Stimulated activated CD8-positive, alpha-beta memory T cell treated with anti-CD3 and anti-CD28 coated beads, Interleukin-15, amount 100 ng/mL, for 48 hours (primary cell): ENCODE measurements around the gene SND1.

Source experiments
- DNase-seq, 2 donors: peaks; one replicate each; pipeline ENCODE4 v3.0.0-alpha.2; 2020; ENCODE audit warnings: low read depth in 2 of 2

SND1 gene

GRCh38 chr7:128068785-128069184 is 416.8 kb downstream of the SND1 start:
- DNase-seq, result no peak

DNA sequence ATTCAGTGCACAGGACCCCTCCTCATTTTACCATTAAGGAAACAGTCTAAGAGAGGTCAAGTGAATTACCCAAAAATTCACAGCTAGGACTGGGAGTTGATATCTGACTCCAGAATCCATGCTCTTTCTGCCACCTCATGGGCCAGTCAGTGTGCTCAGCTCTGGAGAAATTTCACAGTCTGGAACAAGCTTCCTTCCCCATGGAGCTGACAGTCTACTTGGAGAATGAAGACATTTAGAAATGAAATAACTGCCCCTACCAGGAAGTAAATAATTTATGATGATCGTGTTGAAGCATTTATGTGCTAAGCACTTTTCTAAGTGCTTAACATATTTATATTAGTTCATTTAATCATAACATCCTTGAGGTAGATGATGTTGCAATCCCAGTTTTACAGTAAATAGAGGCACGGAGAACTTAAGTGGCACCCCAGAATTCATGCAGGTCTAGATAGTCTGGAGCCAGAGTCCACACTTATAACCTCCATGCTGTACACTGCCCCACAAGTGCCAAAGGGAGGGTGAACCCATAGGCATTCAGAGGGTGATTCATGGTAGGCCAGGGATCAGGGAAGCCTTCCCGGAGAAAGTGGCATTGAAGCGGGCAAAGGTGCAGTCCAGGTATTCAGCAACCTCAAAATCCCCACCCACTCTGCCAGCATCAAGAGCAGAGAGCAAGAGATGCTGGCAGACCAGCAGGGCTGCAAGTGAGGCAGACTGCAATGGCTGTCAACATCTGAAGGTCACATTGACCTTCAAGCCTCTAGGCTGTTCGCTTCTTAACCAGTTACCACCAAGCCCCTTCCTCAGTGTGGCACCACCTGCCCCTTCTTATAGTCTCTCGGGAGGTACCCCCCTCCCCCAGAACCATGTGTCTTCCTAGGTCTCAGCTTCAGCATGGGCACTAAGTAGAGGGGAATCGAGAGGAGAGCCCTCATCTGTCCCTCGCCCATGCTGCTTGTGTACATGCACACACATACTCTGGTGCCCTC is 417.7 kb downstream of the SND1 start:
- no peak for DNase-seq

DNA sequence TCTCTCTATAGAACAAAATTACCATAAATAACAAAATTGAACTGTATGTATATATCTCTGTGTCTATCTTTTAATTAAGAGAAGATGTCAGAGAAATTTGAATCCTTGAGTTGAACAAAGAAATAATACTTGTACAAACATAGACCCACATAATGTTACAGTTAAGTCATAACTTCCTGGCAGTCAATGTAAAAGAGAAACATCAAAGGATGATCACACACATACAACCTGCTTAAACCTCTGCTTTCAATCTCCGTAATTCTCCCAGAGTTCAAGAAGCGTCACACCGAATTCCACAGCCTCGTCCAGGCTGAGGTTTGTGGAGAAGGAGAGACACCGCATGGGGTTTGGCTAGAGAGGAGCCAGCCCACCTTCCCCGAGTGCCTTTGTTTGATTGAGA is 419.4 kb downstream of the SND1 start:
- DNase-seq, result no peak

- no peak for DNase-seq
Observed at GRCh38 chr7:128071801-128072200, 419.8 kb downstream of the SND1 start.

- DNase-seq, result no peak
Observed at GRCh38 chr7:128073671-128074310, 421.8 kb downstream of the SND1 start.

GRCh38 chr7:128074336-128074735 is 422.3 kb downstream of the SND1 start:
- DNase-seq, result no peak

GRCh38 chr7:128074736-128075135 is 422.7 kb downstream of the SND1 start:
- DNase-seq, result no peak

GRCh38 chr7:128075242-128076095 is 423.5 kb downstream of the SND1 start:
- no peak for DNase-seq

GRCh38 chr7:128076196-128076795 is 424.3 kb downstream of the SND1 start:
- DNase-seq, result no peak

- no peak for DNase-seq
Observed at GRCh38 chr7:128076796-128077271, 424.8 kb downstream of the SND1 start.

DNA sequence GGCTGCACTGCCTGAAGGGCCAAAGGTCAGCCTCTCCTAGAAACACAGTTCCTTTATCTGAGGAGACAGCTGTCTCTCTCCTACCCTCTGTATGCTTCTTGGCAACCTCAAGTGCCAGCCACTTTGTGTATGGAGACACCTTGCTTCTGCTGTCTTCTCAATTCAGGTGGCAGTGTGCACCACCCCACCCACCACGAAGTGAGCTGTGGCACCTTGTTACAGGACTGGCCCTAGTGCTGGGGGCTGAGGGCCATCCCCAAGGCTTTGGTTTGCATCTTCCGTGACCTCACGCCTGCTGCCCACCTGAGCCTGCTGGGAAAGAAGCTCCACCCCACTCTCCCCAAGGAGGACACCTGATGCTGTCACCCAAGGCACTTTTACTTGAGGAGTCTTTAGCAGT is 426.3 kb downstream of the SND1 start:
- no peak for DNase-seq

- no peak for DNase-seq
Observed at GRCh38 chr7:128080169-128080568, 428.2 kb downstream of the SND1 start.

GRCh38 chr7:128081351-128081750 is 429.4 kb downstream of the SND1 start:
- DNase-seq, result no peak

DNA sequence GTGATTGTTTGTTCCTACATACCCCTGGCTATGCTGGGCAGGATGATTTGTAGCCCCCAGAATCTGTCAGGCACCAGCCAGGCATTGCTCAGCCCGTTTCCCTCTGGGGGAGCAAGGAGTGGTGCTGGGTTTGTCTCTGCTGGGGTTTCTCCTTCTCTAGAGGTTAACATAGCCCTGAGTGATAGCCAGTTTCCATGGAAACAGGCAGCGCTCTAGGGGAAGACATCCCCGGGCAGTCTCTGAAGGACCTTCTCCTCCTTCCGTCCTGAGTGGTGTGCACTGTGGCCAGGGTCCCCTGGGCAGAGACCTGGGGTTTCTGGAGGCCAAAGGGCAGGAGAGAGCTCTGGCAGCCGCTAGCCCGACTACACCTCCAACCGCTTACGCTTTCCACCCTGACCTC is 429.8 kb downstream of the SND1 start:
- DNase-seq, result no peak

DNA sequence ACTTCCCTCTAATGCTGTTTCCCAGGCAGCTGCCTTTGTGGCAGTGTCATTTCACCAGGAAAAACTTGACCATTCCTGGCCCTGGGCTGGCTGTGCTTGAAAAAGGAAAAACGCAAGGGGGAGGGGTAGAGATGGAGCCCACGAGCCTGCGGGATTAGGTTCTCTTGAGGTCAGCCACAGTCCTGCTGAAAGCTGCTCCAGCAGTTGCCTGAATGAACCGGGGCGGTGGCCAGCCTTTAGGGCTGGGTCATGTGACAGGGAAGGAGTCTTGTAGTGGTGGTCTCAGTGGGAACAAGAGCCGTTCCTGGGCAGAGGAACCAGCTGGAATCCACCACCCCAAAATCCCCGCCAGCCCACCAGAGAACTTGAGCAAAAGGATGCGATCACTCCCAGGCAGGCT is 430.4 kb downstream of the SND1 start:
- DNase-seq, result no peak

DNA sequence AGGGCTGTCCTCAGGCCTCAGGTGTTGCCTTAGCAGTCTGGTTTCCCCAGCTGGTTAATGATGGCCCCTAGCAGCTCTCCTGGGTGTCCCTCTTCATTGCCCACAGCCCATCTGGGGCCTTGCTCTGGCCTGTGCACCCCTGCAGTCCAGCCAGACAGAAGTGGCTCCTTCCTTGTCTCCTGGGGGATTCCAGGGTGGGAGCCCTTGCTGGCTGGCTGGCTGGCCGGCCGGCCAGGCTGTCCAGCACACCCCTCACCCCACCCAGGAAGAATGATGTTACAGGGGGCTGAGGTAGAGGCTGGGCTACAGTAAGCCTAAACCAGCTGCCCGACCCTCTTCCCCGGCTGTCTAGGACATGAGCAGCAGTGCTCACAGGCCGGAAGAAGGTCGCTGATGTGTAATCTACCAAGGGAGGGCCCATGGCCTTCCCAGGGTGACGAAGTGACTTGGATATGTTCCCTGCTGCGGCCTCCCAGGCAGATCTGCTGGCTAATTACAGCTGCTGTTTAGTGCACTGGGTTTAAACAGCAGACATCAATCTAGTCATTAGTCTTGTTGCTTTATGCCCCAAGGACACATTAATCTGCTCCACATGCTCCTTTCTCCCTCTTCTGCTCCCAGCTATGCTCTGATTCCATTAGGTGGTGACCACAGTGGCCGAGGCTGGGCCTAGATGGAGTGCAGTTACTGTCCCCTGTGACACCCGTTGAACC is 433.1 kb downstream of the SND1 start:
- no peak for DNase-seq

DNA sequence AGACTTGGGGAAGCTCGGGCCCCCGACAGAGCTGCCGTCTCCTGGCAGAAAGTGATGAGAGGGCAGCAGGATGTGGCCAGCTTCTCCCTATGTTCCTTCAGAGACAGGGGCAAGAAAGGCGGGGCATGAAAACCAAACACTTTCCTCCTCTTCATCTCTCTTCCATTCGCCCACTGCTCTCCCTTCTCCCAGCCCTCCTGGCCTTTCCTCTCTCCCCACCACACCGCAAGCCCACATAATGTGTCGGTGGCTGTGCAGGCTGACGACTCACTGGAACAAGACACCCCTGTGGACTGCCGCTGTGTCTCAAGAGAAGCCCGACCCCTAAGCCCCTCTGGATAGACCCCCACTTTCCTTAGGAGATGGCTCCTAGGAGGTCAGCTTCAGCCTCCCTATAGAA is 438.5 kb downstream of the SND1 start:
- DNase-seq, result no peak

- DNase-seq, result no peak
Observed at GRCh38 chr7:128091106-128091505, 439.1 kb downstream of the SND1 start.

- DNase-seq, result no peak
Observed at GRCh38 chr7:128092221-128092620, 440.2 kb downstream of the SND1 start.

DNA sequence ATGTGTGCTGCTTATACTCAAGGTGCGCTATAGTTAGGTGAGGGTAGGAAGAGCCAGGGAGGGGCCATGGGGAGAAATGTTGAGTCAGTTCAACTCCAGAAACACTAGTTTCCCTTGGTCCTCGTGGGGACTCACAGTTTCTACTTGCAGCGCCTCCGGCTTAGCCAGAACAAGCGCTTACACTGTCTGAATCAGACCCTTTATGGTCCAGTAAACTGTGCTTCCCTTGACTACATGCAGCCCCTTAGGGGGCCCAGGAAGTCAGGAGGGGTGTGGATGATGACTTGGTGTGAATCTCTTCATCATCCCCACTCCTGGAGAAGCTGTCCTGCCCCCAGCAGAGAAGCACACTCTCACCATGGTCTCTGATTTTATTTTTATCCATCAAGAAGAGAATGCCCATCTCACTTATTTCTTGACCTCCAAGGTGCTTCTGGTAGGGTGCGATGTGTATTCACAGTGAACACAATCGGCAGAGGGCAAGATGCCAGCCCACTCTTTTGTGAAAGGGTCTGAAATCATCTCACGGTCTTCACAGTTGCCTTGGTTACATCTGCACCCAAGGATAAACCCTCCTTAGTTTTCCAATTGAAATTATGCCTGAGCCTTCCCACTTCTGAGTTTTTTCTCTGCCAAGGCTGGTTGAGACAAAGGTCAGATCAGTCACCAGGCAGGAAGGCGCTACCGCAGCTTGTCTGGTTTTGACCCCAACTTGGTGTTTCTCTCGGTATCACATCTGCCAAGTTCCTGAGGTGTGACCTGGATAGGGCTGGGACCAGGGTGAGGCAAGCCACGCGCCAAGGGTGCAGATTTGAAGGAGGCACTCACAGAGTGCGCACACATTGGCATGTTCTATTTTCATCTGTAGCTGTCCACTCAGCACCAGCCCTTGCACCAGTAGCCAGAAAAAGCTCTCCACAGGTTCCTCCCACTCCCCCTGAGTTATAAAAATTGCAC is 441.9 kb downstream of the SND1 start:
- no peak for DNase-seq
